Measurements from ENCODE around the gene LIN28B.

LIN28B gene

DNA sequence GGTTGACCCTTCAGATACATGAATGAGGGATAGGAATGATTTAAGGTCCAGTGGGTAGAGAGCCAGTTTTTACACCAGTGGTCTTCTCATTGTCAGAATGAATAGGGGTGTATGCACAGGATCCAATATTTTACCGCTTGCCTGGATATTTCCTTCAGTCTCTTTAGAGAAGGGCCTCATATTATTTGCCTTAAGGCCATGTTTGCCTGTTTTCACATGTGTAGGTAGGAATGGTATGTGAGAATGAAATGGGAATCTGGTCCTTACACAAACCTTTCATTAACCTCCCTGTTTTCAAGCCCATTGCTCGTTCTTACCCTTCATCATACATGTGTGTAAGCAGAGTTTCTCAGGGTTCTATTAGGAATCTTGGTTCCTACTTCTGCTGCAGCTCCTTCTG lies 62.4 kb downstream of the LIN28B start:
- TF ChIP-seq SPI1 (IDR thresholded peaks at IDR 0.05; ENCODE audit: borderline replicate concordance, low read depth) (no peak), POLR2AphosphoS5 (IDR thresholded peaks at IDR 0.05; ENCODE audit: low read depth) (no peak), GABPA (IDR thresholded peaks at IDR 0.05; ENCODE audit: low read depth) (no peak)
- TF ChIP-seq, protein P1, sequence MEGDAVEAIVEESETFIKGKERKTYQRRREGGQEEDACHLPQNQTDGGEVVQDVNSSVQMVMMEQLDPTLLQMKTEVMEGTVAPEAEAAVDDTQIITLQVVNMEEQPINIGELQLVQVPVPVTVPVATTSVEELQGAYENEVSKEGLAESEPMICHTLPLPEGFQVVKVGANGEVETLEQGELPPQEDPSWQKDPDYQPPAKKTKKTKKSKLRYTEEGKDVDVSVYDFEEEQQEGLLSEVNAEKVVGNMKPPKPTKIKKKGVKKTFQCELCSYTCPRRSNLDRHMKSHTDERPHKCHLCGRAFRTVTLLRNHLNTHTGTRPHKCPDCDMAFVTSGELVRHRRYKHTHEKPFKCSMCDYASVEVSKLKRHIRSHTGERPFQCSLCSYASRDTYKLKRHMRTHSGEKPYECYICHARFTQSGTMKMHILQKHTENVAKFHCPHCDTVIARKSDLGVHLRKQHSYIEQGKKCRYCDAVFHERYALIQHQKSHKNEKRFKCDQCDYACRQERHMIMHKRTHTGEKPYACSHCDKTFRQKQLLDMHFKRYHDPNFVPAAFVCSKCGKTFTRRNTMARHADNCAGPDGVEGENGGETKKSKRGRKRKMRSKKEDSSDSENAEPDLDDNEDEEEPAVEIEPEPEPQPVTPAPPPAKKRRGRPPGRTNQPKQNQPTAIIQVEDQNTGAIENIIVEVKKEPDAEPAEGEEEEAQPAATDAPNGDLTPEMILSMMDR (IDR thresholded peaks at IDR 0.05; ENCODE audit: insufficient read depth, low read length): no peak
- TF ChIP-seq, protein P2, sequence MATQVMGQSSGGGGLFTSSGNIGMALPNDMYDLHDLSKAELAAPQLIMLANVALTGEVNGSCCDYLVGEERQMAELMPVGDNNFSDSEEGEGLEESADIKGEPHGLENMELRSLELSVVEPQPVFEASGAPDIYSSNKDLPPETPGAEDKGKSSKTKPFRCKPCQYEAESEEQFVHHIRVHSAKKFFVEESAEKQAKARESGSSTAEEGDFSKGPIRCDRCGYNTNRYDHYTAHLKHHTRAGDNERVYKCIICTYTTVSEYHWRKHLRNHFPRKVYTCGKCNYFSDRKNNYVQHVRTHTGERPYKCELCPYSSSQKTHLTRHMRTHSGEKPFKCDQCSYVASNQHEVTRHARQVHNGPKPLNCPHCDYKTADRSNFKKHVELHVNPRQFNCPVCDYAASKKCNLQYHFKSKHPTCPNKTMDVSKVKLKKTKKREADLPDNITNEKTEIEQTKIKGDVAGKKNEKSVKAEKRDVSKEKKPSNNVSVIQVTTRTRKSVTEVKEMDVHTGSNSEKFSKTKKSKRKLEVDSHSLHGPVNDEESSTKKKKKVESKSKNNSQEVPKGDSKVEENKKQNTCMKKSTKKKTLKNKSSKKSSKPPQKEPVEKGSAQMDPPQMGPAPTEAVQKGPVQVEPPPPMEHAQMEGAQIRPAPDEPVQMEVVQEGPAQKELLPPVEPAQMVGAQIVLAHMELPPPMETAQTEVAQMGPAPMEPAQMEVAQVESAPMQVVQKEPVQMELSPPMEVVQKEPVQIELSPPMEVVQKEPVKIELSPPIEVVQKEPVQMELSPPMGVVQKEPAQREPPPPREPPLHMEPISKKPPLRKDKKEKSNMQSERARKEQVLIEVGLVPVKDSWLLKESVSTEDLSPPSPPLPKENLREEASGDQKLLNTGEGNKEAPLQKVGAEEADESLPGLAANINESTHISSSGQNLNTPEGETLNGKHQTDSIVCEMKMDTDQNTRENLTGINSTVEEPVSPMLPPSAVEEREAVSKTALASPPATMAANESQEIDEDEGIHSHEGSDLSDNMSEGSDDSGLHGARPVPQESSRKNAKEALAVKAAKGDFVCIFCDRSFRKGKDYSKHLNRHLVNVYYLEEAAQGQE (IDR thresholded peaks at IDR 0.05; ENCODE audit: insufficient replicate concordance, low read depth): no peak

DNA sequence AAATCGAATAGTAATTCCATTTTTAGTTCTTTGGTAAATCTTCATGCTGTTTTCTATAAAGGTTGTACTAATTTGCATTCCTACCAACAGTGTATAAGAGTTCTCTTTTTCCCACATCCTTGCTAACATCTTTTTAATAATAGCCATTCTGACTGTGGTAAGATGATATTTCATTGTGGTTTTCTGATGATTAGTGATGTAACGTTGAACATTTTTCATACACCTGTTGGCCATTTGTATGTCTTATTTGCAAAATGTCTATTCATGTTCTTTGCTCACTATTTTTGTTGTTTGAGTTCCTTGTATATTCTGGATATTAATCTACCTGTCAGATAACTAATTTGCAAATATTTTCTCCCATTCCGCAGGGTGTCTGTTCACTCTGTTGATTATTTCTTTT lies 64.5 kb downstream of the LIN28B start:
- Histone ChIP-seq H3K27me3 (ENCODE audit: insufficient read depth, poor library complexity, severe bottlenecking) (no peaks in the 10 kb centered on the region), H3K27ac (replicated peaks) (no peak overlapping the region), H3K4me3 (replicated peaks; ENCODE audit: insufficient read depth, low read length) (no peak overlapping the region)
- TF ChIP-seq, protein P2 (IDR thresholded peaks at IDR 0.05; ENCODE audit: insufficient replicate concordance, low read depth): no peak
- no peak for TF ChIP-seq SPI1 (IDR thresholded peaks at IDR 0.05; ENCODE audit: borderline replicate concordance, low read depth)
- no peak for TF ChIP-seq POLR2AphosphoS5 (IDR thresholded peaks at IDR 0.05; ENCODE audit: low read depth)
- TF ChIP-seq, protein P1 (IDR thresholded peaks at IDR 0.05; ENCODE audit: insufficient read depth, low read length): no peak
- TF ChIP-seq GABPA (IDR thresholded peaks at IDR 0.05; ENCODE audit: low read depth): no peak
- DNase-seq (ENCODE audit: low read depth in 1 of 2, low spot score in 1 of 2): no peak

More for the DNA sequence above, 62.4 kb downstream of the LIN28B start:
- Histone ChIP-seq H3K4me3 (replicated peaks; ENCODE audit: insufficient read depth, low read length) (no peak overlapping the region), H3K27ac (replicated peaks) (no peak overlapping the region), H3K27me3 (ENCODE audit: insufficient read depth, poor library complexity, severe bottlenecking) (no peaks in the 10 kb centered on the region)
- no peak for DNase-seq (ENCODE audit: low read depth in 1 of 2, low spot score in 1 of 2)

DNA sequence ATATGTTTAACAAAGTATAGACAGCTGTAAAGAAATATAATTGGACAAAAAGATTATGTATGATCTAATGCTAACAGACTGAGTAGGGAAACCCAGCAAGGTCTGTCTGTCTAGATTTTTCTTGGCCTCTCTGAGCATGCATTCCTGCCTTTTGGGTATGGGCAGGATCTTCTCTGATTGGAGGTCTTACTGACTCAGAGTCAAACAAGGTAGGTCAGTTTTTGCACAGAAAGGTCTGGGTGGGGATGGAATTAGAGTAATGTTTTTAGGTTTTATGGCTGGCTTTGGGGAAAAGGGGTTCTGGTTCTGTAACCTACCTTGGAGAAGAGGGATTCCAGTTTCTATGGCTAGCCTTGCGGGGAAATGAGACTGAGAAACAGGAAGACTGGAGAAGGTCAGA lies 65.5 kb downstream of the LIN28B start:
- H3K27me3 ChIP-seq (ENCODE audit: insufficient read depth, poor library complexity, severe bottlenecking): no peaks in the 10 kb centered on the region
- H3K4me3 ChIP-seq (replicated peaks; ENCODE audit: insufficient read depth, low read length): no peak overlapping the region
- TF ChIP-seq, protein P1 (IDR thresholded peaks at IDR 0.05; ENCODE audit: insufficient read depth, low read length): no peak
- no peak for TF ChIP-seq POLR2AphosphoS5 (IDR thresholded peaks at IDR 0.05; ENCODE audit: low read depth)
- TF ChIP-seq, protein P2 (IDR thresholded peaks at IDR 0.05; ENCODE audit: insufficient replicate concordance, low read depth): no peak
- no peak for TF ChIP-seq SPI1 (IDR thresholded peaks at IDR 0.05; ENCODE audit: borderline replicate concordance, low read depth)
- TF ChIP-seq GABPA (IDR thresholded peaks at IDR 0.05; ENCODE audit: low read depth): no peak
- no peak for DNase-seq (ENCODE audit: low read depth in 1 of 2, low spot score in 1 of 2)
- no peak overlapping the region for H3K27ac ChIP-seq (replicated peaks)
